ENCODE results near the gene BRD1.

The BRD1 gene

DNA sequence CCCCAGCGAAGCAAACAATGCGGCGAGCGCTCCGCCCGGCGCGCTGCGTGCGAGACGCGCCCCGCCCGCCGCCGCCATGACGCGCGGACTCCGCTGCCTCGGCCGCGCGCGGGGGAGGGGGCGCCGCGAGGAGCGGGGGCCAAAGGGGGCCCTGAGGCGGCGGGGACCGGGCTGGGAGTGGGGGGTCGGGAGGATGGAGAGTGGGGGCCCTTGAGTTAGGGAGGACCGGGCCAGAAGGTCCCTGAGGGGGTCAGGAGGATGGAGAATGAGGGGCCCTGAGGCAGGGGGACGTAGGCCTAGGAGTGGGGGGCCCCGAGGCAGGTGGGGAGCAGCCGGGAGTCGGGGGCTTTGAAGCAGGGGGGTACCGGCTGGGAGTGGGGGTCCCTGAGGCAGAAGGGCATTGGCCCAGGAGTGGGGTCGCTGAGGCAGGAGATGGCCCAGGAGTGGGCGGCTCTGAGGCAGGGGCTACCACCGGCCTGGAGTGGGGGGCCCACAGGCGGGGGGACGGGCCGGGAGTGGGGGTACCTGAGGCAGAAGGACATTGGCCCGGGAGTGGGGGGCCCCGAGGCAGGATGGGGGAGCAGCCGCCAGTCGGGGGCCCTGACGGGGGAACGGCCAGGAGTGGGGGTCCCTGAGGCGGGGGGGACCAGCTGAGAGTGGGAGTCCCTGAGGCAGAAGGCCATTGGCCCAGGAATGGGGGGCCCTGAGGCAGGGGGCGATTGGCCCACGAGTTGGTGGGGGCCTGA, at the start of gene BRD1:
Gene BRD1 (minus strand): TSS at position 21 of the 746 bp plus-strand sequence. CDS start 3,556 bp downstream, outside the sequence.
- Mint-ChIP-seq H3K27ac (peak within 1 kb of the TSS; percentile 97), H3K4me1 (peaks cover 56% of the 10 kb centered on the region), H3K36me3 (peaks cover 28% of the 10 kb centered on the region), H3K27me3 (peaks cover 15% of the 10 kb centered on the region), H3K4me3 (peak within 1 kb of the TSS; percentile 91), H3K9me3 (peaks cover 4% of the 10 kb centered on the region)
- DNase-seq, result peak; percentile 66
- CTCF ChIA-PET, result no interaction called here

DNA sequence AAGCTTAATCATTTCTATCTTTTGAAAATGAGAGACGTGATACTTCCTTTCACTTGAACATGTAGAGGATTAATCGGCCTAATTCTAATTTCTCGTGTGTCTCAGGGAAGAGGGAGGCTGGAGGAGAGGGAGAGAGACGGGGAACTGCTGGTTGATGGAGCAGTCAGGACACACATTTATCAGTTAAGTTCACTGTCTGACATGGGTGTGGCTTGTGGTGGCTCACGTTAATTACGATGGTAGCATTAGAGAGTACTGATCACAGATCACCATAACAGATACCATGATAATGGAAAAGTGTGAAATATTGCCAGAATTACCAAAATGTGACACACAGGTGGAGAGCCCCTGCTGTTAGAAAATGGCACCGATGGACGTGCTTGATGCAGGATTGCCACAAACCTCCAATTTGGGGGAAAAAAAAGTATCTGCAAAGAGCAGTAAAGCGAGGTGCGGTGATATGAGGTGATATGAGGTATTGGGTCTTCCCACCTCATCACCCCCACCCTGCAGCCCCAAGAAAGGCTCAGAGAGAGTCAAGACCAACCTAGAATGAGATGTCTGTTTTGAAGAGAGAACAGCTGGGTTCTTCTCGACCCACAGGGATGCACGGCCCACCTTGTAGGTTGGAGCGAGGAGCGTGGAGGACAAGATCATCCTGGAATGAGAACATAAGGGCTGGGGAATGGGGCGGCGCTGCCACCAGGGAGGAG, 45.7 kb upstream of the BRD1 start:
- Mint-ChIP-seq H3K27me3 (no peaks in the 10 kb centered on the region), H3K9me3 (peaks cover 19% of the 10 kb centered on the region), H3K27ac (no peak overlapping the region), H3K4me3 (no peak overlapping the region), H3K36me3 (peaks cover 57% of the 10 kb centered on the region), H3K4me1 (peaks cover 31% of the 10 kb centered on the region)
- CTCF ChIA-PET, result interaction anchor here (1.0 kb wide), 1 partner anchor 8 kb away, joined by 3 read pairs; no protein-coding TSS in a partner anchor
- DNase-seq, result no peak

GRCh38 chr22:49872347-49872746, 44.7 kb upstream of the BRD1 start:
- CTCF ChIA-PET, result interaction anchor here (0.6 to 1.0 kb wide), 2 partner anchors 9 to 369 kb away, joined by 3 to 4 read pairs; no protein-coding TSS in a partner anchor
- Mint-ChIP-seq H3K4me3 (no peak overlapping the region), H3K27ac (peak overlapping the region; percentile 31), H3K36me3 (peaks cover 60% of the 10 kb centered on the region), H3K27me3 (no peaks in the 10 kb centered on the region), H3K4me1 (peaks cover 41% of the 10 kb centered on the region), H3K9me3 (peaks cover 23% of the 10 kb centered on the region)
- no peak for DNase-seq

GRCh38 chr22:49871482-49871881, 43.8 kb upstream of the BRD1 start:
- Mint-ChIP-seq H3K4me3 (no peak overlapping the region), H3K27ac (no peak overlapping the region), H3K36me3 (peaks cover 64% of the 10 kb centered on the region), H3K4me1 (peaks cover 50% of the 10 kb centered on the region), H3K27me3 (no peaks in the 10 kb centered on the region), H3K9me3 (peaks cover 32% of the 10 kb centered on the region)
- DNase-seq, result no peak
- CTCF ChIA-PET, result no interaction called here

DNA sequence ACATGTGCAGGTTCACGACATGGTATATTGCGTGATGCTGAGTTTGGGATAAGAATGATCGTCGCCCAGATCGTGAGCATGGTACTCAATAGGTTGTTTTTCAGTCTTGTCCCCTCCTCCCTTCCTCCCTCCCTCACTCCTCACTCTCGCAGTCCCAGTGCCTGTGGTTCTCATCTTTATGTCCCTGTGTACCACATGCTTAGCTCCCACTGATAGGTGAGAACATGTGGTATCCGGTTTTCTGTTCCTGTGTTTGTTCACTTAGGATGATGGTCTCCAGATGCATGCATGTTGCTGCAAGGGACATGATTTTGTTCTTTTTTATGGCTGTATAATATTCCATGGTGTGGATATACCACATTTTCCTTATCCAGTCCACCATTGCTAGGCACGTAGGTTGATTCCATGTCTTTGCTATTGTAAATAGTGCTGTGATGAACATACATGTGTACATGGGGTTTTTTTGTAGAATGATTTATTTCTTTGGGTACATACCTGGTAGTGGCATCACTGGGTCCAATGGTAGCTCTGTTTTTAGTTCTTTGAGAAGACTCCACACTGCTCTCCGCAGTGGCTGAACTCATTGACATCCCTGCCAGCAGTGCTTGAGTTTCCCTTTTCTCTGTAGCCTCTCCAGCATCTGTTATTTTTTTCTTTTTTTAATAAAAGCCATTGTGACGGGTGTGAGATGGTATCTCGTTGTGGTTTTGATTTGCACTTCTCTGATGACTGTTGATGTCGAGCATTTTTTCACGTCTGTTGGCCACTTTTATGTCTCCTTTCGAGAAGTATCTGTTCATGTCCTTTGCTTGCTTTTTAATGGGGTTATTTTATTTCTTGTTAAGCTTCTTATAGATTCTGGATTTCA, 42.4 kb upstream of the BRD1 start:
- Mint-ChIP-seq H3K27me3 (no peaks in the 10 kb centered on the region), H3K9me3 (peaks cover 43% of the 10 kb centered on the region), H3K4me1 (peaks cover 56% of the 10 kb centered on the region), H3K4me3 (no peak overlapping the region), H3K36me3 (peaks cover 67% of the 10 kb centered on the region), H3K27ac (peak overlapping the region; percentile 67)
- no peak for DNase-seq
- CTCF ChIA-PET, result no interaction called here

- H3K4me1 Mint-ChIP-seq, result peaks cover 58% of the 10 kb centered on the region
- H3K27me3 Mint-ChIP-seq, result no peaks in the 10 kb centered on the region
- peaks cover 45% of the 10 kb centered on the region for H3K9me3 Mint-ChIP-seq
- H3K36me3 Mint-ChIP-seq, result peaks cover 67% of the 10 kb centered on the region
- no peak for DNase-seq
- no peak overlapping the region for H3K27ac Mint-ChIP-seq
- no peak overlapping the region for H3K4me3 Mint-ChIP-seq
- CTCF ChIA-PET, result no interaction called here
These were observed 41.6 kb upstream of the BRD1 start for GRCh38 chr22:49869086-49869830.

GRCh38 chr22:49867303-49868265, 39.9 kb upstream of the BRD1 start:
- Mint-ChIP-seq H3K4me3 (no peak overlapping the region), H3K4me1 (peaks cover 68% of the 10 kb centered on the region), H3K27me3 (no peaks in the 10 kb centered on the region), H3K9me3 (peaks cover 45% of the 10 kb centered on the region), H3K36me3 (peaks cover 58% of the 10 kb centered on the region), H3K27ac (peak overlapping the region; percentile 69)
- DNase-seq, result no peak
- CTCF ChIA-PET, result interaction anchor here (1.0 kb wide), 1 partner anchor 101 kb away, joined by 4 read pairs; no protein-coding TSS in a partner anchor

GRCh38 chr22:49866646-49867045, 39.0 kb upstream of the BRD1 start:
- CTCF ChIA-PET, result no interaction called here
- H3K27me3 Mint-ChIP-seq, result no peaks in the 10 kb centered on the region
- H3K27ac Mint-ChIP-seq, result no peak overlapping the region
- DNase-seq, result no peak
- peaks cover 45% of the 10 kb centered on the region for H3K9me3 Mint-ChIP-seq
- H3K4me1 Mint-ChIP-seq, result peaks cover 69% of the 10 kb centered on the region
- H3K4me3 Mint-ChIP-seq, result no peak overlapping the region
- H3K36me3 Mint-ChIP-seq, result peaks cover 58% of the 10 kb centered on the region

GRCh38 chr22:49866134-49866533, 38.5 kb upstream of the BRD1 start:
- H3K27ac Mint-ChIP-seq, result peak overlapping the region; percentile 60

GRCh38 chr22:49865156-49865555, 37.5 kb upstream of the BRD1 start:
- peaks cover 67% of the 10 kb centered on the region for H3K4me1 Mint-ChIP-seq

More at GRCh38 chr22:49866134-49866533, 38.5 kb upstream of the BRD1 start:
- H3K4me3 Mint-ChIP-seq, result no peak overlapping the region
- no peak for DNase-seq
- CTCF ChIA-PET, result no interaction called here
- H3K27me3 Mint-ChIP-seq, result no peaks in the 10 kb centered on the region
- H3K36me3 Mint-ChIP-seq, result peaks cover 58% of the 10 kb centered on the region
- H3K9me3 Mint-ChIP-seq, result peaks cover 45% of the 10 kb centered on the region
- H3K4me1 Mint-ChIP-seq, result peaks cover 70% of the 10 kb centered on the region

DNA sequence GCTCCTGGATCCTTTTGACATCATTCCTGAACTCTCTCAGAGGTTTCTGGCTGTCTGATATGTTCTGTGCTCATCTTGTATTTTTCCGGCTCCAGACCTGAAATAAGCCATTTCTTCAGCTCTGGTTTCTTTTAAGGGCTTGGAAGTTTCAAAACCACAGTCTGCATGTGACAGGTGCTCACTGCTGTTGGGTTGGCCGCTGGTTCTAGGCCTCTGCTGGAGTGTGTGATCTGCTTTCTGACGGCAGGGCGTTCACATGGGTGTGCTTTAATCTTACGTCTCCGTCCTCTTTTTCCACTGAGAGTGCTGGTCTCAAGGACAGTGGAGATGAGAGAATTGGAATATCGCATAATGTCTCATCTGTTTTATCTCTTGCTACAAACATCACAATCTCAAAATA, 36.3 kb upstream of the BRD1 start:
- peak overlapping the region; percentile 6 for H3K27ac Mint-ChIP-seq
- DNase-seq, result peak; percentile 44
- no peaks in the 10 kb centered on the region for H3K27me3 Mint-ChIP-seq
- H3K36me3 Mint-ChIP-seq, result peaks cover 44% of the 10 kb centered on the region
- CTCF ChIA-PET, result no interaction called here
- H3K4me3 Mint-ChIP-seq, result no peak overlapping the region
- H3K4me1 Mint-ChIP-seq, result peaks cover 57% of the 10 kb centered on the region
- H3K9me3 Mint-ChIP-seq, result peaks cover 28% of the 10 kb centered on the region

More at GRCh38 chr22:49865156-49865555, 37.5 kb upstream of the BRD1 start:
- no peak for DNase-seq
- Mint-ChIP-seq H3K9me3 (peaks cover 40% of the 10 kb centered on the region), H3K36me3 (peaks cover 52% of the 10 kb centered on the region), H3K27me3 (no peaks in the 10 kb centered on the region), H3K4me3 (no peak overlapping the region), H3K27ac (no peak overlapping the region)
- CTCF ChIA-PET, result no interaction called here

DNA sequence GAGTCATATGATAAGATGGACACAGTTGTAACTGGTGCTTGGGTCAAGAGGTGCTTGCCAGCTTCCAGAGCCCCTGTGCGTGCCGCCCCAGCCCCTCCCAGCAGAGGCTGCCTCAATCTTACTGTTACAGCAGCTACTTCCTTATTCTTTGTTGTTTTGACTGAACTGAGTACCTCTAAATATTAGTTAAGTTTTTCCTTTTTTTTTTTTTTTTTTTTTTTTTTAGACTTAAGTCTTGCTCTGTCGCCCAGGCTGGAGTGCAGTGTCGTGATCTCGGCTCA, 34.8 kb upstream of the BRD1 start:
- no peak overlapping the region for H3K4me3 Mint-ChIP-seq
- H3K27ac Mint-ChIP-seq, result peak overlapping the region; percentile 57
- H3K36me3 Mint-ChIP-seq, result peaks cover 34% of the 10 kb centered on the region
- H3K4me1 Mint-ChIP-seq, result peaks cover 51% of the 10 kb centered on the region
- H3K27me3 Mint-ChIP-seq, result no peaks in the 10 kb centered on the region
- no peak for DNase-seq
- peaks cover 22% of the 10 kb centered on the region for H3K9me3 Mint-ChIP-seq
- CTCF ChIA-PET, result interaction anchor here (1.8 kb wide), 1 partner anchor 95 kb away, joined by 4 read pairs; no protein-coding TSS in a partner anchor
